ENCODE measurements around the gene FAM219B. TPM values are rescaled to one million over a fixed set of nuclear protein-coding genes. Genes with fewer than 3 reads are reported as not detected.

The FAM219B gene
- total and polyA plus RNA-seq, 2 of the 4 experiments (the other 2 are of a cell fraction): 24.9 to 48.7 TPM

DNA sequence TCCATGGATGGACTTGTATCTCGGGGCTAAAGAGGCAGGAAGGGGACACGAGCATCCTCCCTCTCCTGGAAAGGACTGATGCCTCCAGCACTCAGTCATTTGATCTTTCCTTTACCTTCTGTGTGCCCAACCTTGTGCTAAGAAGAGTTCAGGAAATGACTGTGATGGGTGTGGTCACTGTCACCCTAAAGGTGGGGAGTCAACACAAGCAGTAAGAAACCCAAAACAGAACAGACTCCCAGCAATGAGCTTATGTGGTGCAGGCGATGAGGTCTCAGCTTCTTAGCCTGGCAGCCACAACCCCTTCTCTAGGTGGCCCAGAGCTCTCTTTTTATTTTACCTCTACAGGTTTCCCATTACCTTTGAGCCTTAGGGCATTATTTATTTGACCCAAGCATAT lies 13.0 kb downstream of the FAM219B start:
- ATAC-seq (ENCODE audit: low read depth) (no peak), DNase-seq (no peak)
- Histone ChIP-seq H3K36me3 (ENCODE audit: control insufficient read depth, insufficient read depth, low read length) (peaks cover 41% of the 10 kb centered on the region), H2AK9ac (replicated peaks; ENCODE audit: low read depth, low read length, poor library complexity) (no peak overlapping the region), H4K91ac (ENCODE audit: insufficient read depth, low read depth, low read length) (no peak overlapping the region), H3K4me2 (ENCODE audit: low read depth, low read length) (no peak overlapping the region), H3K18ac (ENCODE audit: low read depth, low read length) (no peak overlapping the region), H3K27me3 (ENCODE audit: control insufficient read depth, insufficient read depth, low read length) (no peaks in the 10 kb centered on the region), H3K4me3 (ENCODE audit: insufficient read depth, low read depth, low read length) (no peak overlapping the region), H3K4me1 (ENCODE audit: control insufficient read depth, insufficient read depth, low read length) (peaks cover 9% of the 10 kb centered on the region), H3K9ac (ENCODE audit: low read depth, low read length) (no peak overlapping the region), H3K9me1 (ENCODE audit: insufficient read depth, low read length) (peaks cover 25% of the 10 kb centered on the region), H4K20me1 (ENCODE audit: insufficient read depth, low read length) (no peaks in the 10 kb centered on the region; the same call in 1 of the 2 replicates), H4K5ac (ENCODE audit: low read depth, low read length) (no peak overlapping the region), H3K56ac (ENCODE audit: extremely low read depth, insufficient read depth, low read length) (no peak overlapping the region), H2BK15ac (ENCODE audit: low read depth, low read length) (no peak overlapping the region), H3K27ac (ENCODE audit: insufficient read depth, low read length) (no peak overlapping the region), H2AK5ac (ENCODE audit: low read depth, low read length) (no peak overlapping the region), H2AFZ (replicated peaks; ENCODE audit: low read length, poor library complexity) (no peak overlapping the region), H3K79me1 (ENCODE audit: low read depth in 1 of 2, low read length in 2 of 2) (peaks cover 19 to 37% of the 10 kb centered on the region in 2 experiments; a peak in 3 of 4 replicates), H3K9me3 (ENCODE audit: control insufficient read depth, insufficient read depth, low read length) (no peaks in the 10 kb centered on the region), H3K4ac (ENCODE audit: low read depth, low read length) (no peak overlapping the region), H3K23ac (ENCODE audit: low read depth, low read length) (no peak overlapping the region), H2BK20ac (ENCODE audit: low read depth, low read length) (no peak overlapping the region), H4K8ac (ENCODE audit: low read depth in 2 of 2, low read length in 2 of 2) (no peak overlapping the region), H2BK120ac (ENCODE audit: low read depth, low read length) (no peak overlapping the region), H3K14ac (replicated peaks; ENCODE audit: low read depth, low read length) (no peak overlapping the region), H2BK5ac (ENCODE audit: low read depth, low read length, poor library complexity, severe bottlenecking) (no peak overlapping the region)
- BruUV-seq (replicated peaks): no TSS peak
- CTCF ChIA-PET: no interaction called here
- no peak for TF ChIP-seq MXI1 (IDR thresholded peaks at IDR 0.05; ENCODE audit: borderline replicate concordance, low read depth, low read length)
- TF ChIP-seq MAFK (IDR thresholded peaks at IDR 0.05; ENCODE audit: low read depth, low read length): no peak
- TF ChIP-seq RCOR1 (IDR thresholded peaks at IDR 0.05; ENCODE audit: insufficient replicate concordance, low read length): no peak
- TF ChIP-seq MAZ (IDR thresholded peaks at IDR 0.05; ENCODE audit: borderline replicate concordance, low read depth, low read length): no peak
- in situ Hi-C loops (cut with MboI; ENCODE audit: low sequenced_read_pairs) (no loop called here), intact Hi-C loops (cut with micrococcal nuclease) (loop anchor here (5.0 kb wide), 1 partner anchor 51 kb away; the partner anchor contains the start of gene ULK3), dilution Hi-C loops (cut with HindIII; ENCODE audit: low sequenced_read_pairs, unreplicated experiment) (no loop called here)
- WGBS, 2 experiments (ENCODE audit: extremely low coverage in 2 of 2, insufficient read length in 1 of 2): no CpG with 5 or more reads among the region's 3 CpGs
- POLR2A ChIA-PET (ENCODE audit: unreplicated experiment): no interaction called here
